GM19372 (cell line): ENCODE measurements around the gene SELENOV.
"Not testable (repeated sequence)": the region's sequence is repeated elsewhere in the genome, so short reads cannot be mapped to it uniquely, and the experiment has no call there.

Experiments
- ATAC-seq: cut with Tn5 transposase; IDR thresholded peaks from one replicate; pipeline ENCODE4 v1.9.1; 2021; ENCODE audit warnings: mild to moderate bottlenecking, low read depth, moderate library complexity; ENCODE audit not compliant: unreplicated experiment

The SELENOV gene, protein sequence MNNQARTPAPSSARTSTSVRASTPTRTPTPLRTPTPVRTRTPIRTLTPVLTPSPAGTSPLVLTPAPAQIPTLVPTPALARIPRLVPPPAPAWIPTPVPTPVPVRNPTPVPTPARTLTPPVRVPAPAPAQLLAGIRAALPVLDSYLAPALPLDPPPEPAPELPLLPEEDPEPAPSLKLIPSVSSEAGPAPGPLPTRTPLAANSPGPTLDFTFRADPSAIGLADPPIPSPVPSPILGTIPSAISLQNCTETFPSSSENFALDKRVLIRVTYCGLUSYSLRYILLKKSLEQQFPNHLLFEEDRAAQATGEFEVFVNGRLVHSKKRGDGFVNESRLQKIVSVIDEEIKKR

DNA sequence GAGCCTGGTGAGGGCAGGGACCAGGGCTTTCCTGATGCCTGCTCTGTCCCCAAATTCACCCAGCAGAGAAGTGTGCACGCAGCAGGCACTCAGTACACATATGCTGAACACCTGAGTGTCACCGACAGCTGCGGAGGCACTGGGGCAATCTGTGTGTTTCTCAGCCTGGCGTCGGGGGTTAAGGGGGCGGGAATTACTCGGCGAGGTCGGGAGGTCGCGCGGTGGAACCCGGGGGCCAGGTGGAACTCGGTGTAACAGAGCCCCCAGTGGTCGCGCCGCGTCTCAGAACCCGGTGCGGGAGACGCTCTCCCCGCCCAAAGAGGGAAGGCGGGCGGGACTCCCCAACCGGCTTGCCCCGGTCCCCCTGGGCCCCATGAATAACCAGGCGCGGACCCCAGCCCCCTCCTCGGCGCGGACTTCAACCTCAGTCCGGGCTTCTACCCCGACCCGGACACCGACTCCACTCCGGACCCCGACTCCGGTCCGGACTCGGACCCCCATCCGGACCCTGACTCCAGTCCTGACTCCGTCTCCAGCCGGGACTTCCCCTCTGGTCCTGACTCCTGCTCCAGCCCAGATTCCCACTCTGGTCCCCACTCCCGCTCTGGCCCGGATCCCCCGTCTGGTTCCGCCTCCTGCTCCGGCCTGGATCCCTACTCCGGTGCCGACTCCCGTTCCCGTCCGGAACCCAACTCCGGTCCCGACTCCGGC lies at the start of gene SELENOV:
Gene SELENOV (plus strand): TSS at position 300 of the 711 bp plus-strand sequence. CDS start 74 bp downstream, at position 374.
- no peak for ATAC-seq

DNA sequence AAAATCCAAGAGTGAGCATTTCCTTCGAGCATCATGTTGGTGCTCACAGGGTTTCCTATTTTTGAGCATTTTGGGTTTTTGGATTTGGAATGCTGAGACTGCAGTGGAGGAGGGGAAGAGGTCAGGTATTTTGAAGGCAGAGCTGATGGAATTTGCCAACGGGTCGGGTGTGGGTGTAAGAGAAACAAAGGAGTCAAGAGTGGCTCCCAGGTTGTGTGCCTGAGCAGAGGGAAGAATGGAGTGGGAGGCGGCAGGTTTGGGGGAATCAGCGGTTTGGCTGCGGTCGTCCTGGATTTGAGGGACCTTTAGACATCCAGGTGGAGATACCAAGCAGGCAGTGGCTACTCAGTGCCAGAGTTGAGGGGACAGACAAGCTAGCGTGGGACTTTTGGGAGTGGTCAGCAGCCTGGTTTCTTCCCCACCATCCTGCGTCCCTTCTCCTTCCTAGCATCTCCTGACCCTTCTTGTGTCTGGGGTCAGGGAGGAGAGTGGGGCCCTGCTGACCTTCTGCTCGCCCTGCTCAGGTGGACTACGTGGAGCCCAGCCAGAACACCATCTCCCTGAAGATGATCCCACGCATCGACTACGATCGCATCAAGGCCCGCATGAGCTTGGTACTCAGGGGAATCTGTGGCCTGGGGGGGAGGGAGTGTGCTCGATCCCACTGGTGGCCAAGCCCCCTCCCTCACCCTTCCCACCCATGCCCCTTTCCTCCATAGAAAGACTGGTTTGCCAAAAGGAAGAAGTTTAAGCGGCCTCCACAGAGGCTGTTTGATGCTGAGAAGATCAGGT lies 48.8 kb upstream of the SELENOV start:
- no peak for ATAC-seq

DNA sequence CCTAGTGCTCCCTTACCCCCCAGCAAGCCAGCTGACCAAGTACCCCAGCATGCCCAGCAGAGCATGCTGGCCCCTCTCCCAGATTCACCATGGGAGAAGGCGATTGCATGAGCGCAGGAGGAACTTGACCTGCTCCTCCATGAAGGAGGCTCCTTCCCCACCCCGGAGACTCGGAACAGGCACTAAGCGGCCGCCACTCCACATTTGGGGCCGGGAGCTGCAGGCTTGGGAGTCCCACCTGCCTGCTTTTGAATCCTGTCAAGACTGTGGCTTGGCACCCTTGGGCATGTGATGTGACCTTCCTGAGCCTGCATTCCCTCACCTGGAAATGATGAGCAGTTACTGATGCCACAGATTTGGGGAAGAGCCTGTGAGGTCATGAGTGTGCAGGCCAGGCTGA lies 47.0 kb upstream of the SELENOV start:
- ATAC-seq, result no peak

DNA sequence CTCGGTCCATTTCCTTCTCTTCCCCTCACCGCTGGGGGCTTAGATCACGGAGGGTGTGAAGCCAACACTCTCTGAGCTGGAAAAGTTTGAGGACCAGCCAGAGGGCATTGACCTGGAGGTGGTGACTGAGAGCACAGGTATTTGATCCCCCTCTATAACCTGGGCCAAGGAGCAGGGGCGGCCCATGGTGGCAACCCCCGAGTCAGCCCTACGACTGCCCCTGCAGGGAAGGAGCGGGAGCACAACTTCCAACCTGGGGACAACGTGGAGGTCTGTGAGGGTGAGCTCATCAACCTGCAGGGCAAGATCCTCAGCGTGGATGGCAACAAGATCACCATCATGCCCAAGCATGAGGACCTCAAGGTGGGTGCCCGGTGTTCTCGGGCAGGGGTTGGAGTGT lies 45.9 kb upstream of the SELENOV start:
- ATAC-seq, result no peak

DNA sequence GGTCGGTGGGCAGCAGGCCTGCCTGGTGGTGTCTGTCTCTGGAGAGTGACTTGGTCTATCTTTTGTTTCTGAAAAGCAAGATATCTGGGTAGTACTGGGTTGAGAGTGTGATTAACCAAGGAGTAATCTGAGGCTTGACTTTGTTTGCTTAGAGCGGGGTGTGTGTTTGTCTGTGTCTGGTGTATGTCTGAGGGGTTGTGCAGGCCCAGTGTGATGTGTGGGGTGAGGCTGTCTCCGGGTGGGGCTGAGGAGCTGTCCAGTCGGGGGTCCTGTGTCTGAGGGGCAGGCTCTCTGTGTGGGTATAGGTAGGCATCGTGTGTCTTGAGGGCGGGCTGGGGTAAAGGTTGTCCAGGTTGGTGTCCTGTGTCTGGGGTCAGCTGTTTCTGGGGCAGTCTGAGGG lies 45.4 kb upstream of the SELENOV start:
- no peak for ATAC-seq

DNA sequence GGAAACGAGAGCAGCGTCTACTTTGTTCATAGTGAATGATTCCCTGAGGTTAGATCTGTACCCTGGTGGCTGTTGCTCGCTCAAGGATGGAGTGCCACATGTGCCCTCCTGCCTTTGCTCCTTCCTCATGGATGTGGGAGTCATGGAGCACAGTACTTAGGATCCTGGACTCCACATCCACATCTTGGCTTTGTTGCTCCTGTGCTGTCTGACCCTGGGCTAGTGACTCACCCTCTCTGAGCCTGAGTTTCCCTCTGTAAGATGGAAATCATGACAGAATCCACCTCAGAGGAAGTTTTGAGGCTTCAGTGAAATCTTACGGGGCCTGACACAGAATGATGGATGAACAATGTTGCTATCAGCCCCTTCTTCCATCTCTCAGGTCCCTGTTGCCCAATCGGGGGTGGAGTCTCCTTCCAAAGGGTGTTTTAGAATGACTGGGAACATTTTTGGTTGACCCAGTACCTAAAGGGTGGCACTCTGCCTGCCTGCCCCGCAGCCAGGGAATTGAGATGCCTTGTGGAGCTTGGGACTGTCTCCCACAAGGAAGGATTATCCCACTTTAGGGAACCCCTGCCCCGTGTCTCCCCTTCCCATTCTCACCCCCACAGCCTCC lies 44.1 kb upstream of the SELENOV start:
- no peak for ATAC-seq

DNA sequence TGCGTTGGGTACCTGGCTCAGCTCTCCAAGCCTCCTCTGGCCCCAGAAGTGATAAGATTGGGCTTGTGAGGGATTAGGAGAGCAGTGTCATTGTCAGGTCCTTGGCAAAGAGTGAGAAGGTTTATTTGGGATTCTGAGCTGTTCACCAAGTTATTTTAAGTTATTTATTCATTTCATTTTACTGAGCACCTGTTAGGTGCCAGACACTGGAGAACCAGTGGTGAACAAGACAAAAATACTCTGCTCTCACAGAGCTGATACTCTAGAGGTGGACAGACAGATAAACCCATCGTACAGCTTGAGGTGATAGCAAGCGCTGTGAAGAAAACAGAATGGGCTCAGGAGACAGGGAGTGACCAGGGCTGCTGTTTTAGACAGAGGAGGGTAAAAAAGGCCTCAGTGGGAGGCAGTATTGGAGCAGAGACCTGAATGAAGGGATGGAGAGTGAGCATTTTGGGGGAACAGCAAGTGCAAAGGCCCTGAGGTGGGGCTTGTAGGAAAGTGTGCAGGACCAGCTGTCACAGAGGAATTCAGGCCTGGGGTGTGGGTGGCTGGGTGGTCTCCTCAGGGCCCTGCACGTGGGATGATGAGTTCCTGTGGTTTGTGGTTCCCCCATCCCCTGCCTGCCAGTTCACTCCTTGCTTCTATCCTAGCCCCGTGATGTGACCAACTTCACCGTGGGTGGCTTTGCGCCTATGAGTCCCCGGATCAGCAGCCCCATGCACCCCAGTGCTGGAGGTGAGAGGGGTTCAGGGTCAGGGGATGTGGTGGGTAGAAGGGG lies 43.0 kb upstream of the SELENOV start:
- no peak for ATAC-seq

DNA sequence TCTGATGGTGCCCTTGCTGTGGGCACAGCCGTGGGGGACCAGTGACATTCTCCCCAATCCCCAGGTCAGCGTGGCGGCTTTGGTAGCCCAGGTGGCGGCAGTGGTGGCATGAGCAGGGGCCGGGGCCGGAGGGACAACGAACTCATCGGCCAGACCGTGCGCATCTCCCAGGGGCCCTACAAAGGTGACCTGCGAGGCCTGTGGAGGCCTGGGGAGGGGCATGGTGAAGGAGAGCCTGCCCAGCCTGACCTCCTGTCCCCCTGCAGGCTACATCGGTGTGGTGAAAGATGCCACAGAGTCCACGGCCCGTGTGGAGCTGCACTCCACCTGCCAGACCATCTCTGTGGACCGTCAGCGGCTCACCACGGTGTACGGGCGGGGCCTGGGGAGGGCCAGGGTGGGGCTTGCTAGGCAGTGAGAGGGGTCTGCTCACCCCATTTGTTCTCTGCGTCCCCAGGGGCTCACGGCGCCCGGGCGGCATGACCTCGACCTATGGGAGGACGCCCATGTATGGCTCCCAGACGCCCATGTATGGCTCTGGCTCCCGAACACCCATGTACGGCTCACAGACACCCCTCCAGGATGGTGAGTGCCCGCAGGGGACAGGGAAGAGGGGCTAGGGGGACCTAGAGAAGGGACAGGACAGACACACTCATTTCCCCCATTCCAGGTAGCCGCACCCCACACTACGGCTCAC lies 42.0 kb upstream of the SELENOV start:
- ATAC-seq, result no peak

DNA sequence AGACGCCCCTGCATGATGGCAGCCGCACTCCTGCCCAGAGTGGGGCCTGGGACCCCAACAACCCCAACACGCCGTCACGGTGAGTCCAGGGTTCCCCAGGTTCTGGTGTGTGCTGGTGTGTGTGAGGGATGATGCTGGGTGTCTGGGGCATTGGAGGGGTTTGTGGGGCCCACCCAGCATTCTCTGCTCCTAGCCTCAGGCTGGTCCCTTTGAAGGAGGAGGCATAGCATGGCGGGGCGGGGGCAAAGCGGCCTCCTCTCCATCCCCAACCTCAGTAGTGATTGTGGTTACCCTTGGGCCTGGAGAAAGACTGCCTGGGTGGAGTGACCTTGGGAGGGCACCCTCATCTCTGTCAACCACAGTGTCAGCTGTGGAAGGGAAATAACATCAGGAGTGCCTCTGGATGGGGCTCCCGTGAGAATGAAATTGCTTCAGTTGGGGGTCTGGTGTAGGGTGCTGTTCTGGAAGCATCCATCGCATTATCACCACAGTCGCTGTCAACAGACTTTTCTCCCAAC lies 41.4 kb upstream of the SELENOV start:
- ATAC-seq, result no peak

DNA sequence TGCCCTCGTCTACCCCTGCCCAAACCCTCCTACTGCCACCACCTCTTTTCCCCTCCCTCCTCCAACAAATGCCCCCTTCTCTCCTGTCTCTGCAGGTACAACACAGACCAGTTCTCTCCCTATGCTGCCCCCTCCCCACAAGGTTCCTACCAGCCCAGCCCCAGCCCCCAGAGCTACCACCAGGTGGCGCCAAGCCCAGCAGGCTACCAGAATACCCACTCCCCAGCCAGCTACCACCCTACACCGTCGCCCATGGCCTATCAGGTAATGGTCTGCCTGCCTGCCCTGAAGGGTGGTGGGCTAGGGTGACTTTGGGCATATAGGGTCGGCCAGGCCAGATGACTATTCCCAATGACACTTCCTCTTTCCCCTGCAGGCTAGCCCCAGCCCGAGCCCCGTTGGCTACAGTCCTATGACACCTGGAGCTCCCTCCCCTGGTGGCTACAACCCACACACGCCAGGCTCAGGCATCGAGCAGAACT lies 40.8 kb upstream of the SELENOV start:
- no peak for ATAC-seq

DNA sequence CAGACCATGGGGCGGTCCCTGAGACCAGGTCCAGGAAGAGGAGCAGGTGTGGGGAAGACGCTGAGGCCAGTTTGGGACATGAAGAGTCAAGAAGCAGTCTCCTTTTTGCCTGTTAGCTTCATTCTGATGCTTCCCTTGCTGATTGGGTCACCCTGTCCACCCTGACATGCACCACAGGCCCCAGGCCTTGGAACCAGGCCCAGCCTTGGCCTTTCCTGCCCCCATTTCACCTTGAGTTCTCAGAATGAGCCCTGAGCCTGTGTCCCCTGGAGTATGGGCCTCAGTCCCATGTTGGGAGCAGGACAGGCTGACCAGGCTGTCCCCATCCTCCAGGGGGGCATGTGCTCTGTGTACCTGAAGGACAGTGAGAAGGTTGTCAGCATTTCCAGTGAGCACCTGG lies 39.2 kb upstream of the SELENOV start:
- no peak for ATAC-seq

DNA sequence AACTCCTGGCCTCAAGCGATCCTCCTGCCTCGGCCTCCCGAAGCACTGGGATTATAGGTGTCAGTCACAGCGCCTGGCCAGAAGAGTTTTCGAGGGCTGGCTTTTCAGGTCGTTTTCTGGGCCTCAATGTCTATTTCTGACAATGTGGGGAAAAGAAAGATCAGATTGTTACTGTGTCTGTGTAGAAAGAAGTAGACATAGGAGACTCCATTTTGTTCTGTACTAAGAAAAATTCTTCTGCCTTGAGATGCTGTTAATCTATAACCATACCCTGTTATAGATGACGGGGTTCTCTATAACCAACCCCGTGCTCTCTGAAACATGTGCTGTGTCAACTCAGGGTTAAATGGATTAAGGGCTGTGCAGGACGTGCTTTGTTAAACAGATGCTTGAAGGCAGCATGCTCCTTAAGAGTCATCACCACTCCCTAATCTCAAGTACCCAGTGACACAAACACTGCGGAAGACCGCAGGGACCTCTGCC lies 35.6 kb upstream of the SELENOV start:
- not testable (repeated sequence) for ATAC-seq

DNA sequence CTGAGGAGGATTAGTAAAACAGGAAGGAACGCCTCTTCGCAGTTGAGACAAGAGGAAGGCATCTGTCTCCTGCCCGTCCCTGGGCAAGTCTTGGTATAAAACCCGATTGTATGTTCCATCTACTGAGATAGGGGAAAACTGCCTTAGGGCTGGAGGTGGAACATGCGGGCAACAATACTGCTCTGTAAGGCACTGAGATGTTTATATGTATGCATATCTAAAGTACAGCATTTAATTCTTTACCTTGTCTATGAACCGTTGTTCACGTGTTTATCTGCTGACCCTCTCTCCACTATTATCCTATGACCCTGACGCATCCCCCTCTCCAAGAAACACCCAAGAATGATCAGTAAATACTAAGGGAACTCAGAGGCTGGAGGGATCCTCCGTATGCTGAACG lies 35.0 kb upstream of the SELENOV start:
- ATAC-seq, result no peak

DNA sequence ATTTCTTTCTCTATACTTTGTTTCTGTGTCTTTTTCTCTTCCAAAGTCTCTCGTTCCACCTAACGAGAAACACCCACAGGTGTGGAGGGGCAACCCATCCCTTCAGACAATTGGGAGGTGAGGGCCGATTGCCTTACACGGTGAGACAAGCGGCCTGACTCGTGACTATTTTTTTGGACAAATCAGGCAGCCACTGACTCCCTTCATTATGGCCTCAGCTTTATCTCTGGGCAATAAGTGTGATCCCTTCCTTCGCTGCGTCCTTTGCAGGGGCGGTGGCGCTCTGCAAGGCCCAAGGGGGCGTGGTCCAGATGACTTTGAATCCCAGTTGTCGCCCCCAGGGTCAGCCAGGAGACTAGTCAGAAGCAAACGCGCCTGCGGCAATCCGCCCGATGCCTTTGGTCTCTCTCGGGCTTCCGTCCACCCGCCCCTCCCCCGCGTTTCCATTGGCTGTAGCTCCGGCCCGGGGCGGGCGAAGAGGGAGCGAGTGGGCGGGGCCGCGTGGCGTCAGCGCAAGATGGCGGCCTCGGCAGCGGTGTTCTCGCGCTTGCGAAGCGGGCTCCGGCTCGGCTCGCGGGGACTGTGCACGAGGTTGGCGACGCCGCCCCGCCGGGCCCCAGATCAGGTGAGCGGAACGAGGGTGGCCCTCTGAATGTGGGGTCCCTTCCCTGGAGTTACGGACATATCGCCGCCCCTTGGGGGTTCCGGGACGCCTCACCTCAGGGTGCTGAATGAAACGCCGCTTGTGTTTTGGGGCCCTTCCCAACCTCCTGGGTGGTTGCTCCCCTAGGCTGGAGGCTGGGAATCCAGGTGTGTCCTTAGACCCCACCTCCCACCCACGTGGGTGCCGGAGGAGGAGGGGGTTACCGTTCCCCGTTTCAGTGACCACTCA lies 34.4 kb upstream of the SELENOV start, which contains the start of gene TIMM50:
Gene TIMM50 (plus strand): TSS at position 502 of the 892 bp plus-strand sequence. CDS start 16 bp downstream, at position 518.
- peak; percentile 93 for ATAC-seq

DNA sequence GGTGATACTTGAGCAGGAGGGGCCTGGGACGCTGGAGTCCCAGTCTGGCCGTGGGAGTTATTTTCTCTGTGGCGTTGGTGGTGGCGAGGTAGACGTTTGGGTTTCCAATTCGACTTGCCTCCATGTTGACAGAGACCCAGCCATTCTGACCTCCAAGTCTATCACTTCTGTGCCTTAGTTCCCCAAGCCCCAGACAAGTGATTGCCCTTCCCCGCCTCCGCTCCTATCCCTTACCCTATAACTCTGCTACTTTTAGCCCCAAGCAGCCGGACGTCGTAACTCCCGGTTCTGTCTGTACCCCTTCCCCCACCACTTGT lies 33.8 kb upstream of the SELENOV start:
- ATAC-seq, result no peak

DNA sequence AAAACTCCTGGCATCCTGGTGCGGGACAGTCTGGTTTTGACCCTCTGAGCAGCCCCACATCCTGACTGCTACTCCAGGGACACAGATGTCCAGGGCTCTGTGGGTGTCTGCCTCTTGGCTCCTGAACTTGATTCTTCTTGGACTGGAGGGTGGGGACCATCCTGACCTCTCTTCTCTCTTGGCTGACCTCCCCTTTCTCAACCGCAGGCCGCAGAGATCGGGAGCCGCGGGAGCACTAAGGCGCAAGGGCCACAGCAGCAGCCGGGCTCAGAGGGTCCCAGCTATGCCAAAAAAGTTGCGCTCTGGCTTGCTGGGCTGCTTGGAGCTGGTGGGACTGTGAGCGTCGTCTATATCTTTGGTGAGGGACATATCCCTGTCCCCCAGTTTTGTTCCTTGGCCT lies 33.3 kb upstream of the SELENOV start:
- no peak for ATAC-seq

DNA sequence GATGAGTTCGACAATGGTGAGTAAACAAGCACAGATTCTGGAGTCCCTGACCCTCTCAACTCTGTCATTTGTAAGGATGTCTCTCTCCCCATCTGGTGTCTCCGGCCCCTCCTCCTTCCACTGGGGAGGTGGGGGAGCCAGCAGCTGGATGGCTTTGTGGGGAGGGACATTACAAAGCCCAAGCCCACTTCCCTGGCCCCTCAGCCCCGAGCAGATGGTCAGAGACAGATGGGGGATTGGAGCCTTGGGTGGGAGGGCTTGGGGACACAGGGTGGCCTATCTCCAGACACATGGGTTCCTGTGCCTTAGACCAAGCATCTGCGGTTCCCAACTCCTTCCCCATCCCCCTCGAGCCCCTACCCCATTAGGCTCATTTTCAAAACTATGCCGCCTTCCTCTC lies 31.8 kb upstream of the SELENOV start:
- ATAC-seq, result no peak

DNA sequence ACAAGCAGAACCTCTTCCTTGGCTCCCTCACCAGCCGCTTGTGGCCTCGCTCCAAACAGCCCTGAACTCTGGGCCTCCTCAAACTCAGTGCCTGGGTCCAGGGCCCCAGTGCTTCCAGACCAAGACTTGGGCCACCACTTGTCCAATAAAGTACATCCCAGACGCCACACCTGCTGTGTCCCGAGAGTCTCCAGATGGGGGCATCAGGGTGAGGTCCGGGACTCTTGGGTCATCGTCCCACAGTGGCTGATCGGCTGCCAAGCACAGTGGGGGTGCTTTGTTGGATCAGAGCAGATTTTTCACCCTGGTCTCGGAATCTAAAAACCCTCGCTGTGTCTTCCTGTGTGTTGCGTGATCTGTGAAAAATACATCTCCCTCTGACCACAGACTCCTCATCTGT lies 25.2 kb upstream of the SELENOV start:
- ATAC-seq, result no peak
